ENCODE results near the gene OR1N2.
"Not testable (repeated sequence)": the region's sequence is repeated elsewhere in the genome, so short reads cannot be mapped to it uniquely, and the experiment has no call there.

Gene OR1N2

DNA sequence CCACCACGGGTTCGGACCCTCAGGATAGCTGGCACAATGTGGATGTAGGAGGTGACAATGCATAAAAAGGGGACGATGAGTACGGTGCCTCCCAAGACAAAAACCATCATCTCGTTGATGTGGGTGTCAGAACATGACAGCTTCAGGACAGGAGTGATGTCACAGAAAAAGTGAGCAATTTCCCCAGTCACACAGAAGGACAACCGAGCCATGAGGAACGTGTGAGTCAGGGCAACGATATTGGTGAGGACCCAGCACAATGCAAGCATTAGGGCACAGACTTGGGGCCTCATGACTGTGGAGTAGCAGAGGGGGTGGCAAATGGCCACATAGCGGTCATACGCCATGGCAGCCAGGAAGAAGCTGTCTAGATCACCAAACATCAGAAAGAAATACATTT, 26.3 kb upstream of the OR1N2 start:
- DNase-seq: no peak
- TF ChIP-seq, protein P1, sequence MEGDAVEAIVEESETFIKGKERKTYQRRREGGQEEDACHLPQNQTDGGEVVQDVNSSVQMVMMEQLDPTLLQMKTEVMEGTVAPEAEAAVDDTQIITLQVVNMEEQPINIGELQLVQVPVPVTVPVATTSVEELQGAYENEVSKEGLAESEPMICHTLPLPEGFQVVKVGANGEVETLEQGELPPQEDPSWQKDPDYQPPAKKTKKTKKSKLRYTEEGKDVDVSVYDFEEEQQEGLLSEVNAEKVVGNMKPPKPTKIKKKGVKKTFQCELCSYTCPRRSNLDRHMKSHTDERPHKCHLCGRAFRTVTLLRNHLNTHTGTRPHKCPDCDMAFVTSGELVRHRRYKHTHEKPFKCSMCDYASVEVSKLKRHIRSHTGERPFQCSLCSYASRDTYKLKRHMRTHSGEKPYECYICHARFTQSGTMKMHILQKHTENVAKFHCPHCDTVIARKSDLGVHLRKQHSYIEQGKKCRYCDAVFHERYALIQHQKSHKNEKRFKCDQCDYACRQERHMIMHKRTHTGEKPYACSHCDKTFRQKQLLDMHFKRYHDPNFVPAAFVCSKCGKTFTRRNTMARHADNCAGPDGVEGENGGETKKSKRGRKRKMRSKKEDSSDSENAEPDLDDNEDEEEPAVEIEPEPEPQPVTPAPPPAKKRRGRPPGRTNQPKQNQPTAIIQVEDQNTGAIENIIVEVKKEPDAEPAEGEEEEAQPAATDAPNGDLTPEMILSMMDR (IDR thresholded peaks at IDR 0.05): no peak
- Mint-ChIP-seq H3K36me3 (ENCODE audit: low read depth) (no peaks in the 10 kb centered on the region), H3K27me3 (ENCODE audit: low read depth, poor library complexity) (peaks cover 5% of the 10 kb centered on the region), H3K9me3 (peaks cover 57% of the 10 kb centered on the region), H3K4me1 (no peaks in the 10 kb centered on the region), H3K4me3 (no peak overlapping the region), H3K27ac (no peak overlapping the region)

DNA sequence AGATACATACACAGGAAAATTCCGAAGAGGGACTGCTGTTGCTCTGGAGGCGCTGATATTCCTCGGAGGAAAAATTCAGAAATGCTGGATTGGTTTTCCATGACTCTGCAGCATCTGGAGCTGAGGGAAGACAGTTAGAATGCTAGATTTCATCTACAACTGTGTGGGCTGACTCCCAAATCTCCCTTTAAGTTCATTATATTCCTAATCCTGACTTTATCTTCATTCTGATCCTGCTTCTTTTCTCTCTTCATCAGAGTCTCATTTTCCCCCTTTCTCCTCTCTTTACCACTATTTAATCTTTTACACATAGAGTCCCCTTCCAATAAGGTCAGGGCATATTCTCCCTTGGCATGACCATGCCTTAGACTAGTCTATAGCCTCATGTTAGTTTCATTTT, 25.7 kb upstream of the OR1N2 start, which contains the start of gene OR1N1:
OR1N1 (minus strand) TSS at position 101 of the 400 bp plus-strand sequence; CDS start at position 101, 0 bp downstream.
- Mint-ChIP-seq H3K4me1 (no peaks in the 10 kb centered on the region), H3K27ac (no peak within 1 kb of the TSS), H3K36me3 (ENCODE audit: low read depth) (no peaks in the 10 kb centered on the region), H3K9me3 (peaks cover 58% of the 10 kb centered on the region), H3K4me3 (no peak within 1 kb of the TSS), H3K27me3 (ENCODE audit: low read depth, poor library complexity) (peaks cover 5% of the 10 kb centered on the region)
- TF ChIP-seq, protein P1 (IDR thresholded peaks at IDR 0.05): no peak
- no peak for DNase-seq

DNA sequence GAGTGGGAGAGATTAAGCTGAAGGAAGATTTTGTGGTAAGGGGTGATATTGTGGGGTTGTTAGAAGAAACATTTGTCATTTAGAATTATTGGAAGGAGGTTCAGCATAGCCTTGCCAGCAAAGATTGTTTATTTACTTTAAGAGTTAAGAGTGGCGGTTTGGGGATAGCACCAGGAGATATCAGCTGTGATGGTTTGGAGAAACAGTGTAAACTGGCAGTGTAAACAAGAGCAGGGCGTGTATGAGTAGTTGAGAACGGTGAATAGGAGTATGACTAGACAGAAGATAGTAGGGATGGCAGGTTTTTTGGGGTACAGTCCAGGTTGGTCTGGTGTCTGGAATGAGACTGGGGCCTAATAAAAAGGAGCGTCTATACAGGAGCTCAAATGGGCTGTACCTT, 21.8 kb upstream of the OR1N2 start:
- H3K9me3 Mint-ChIP-seq: peaks cover 86% of the 10 kb centered on the region

DNA sequence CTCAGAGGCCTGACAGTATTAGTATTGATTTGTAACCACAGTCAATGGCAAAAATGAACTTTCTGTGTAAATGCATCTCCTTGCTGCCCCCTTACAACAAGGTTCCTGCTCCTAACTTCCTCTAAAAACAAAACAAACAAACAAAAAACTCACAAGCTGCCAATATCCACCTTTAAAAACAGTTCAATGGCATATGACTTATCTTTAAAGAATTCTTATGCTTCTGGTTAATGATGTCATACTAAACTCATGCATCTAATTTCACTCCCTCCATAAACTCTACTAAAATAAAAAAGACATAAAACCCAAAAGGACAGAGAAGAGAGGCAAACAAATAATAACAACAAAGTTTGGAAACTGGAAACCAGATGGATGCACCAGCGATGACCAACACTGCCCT, 16.8 kb upstream of the OR1N2 start:
- H3K4me3 Mint-ChIP-seq: no peak overlapping the region
- H3K27me3 Mint-ChIP-seq (ENCODE audit: low read depth, poor library complexity): peaks cover 18% of the 10 kb centered on the region
- no peak overlapping the region for H3K27ac Mint-ChIP-seq
- DNase-seq: no peak
- H3K36me3 Mint-ChIP-seq (ENCODE audit: low read depth): no peaks in the 10 kb centered on the region
- no peaks in the 10 kb centered on the region for H3K4me1 Mint-ChIP-seq
- TF ChIP-seq, protein P1 (IDR thresholded peaks at IDR 0.05): no peak
- H3K9me3 Mint-ChIP-seq: peaks cover 74% of the 10 kb centered on the region

More for the DNA sequence above, 21.8 kb upstream of the OR1N2 start:
- not testable (repeated sequence) for DNase-seq; H3K4me1 Mint-ChIP-seq; H3K4me3 Mint-ChIP-seq; H3K36me3 Mint-ChIP-seq (ENCODE audit: low read depth); H3K27ac Mint-ChIP-seq
- H3K27me3 Mint-ChIP-seq (ENCODE audit: low read depth, poor library complexity): peaks cover 24% of the 10 kb centered on the region

DNA sequence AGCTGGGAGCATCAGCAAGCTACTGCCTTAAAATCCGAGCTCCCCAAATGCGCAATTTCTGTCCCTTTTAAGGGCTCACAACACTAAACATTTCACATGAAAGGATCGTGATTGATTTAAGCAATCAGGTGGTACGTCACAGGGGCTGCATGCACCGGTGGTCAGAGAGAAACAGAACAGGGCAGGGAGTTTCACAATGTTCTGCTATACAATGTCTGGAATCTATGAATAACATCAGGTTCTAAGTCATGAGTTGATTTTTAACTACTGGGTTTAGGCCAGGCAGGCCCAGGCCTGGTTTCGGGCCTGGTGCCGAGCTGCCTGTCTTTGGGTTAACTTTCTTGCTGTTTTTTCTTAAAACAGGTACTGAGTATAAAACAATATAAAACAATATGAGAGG, 15.8 kb upstream of the OR1N2 start:
- H3K4me1 Mint-ChIP-seq; H3K36me3 Mint-ChIP-seq (ENCODE audit: low read depth); H3K27ac Mint-ChIP-seq; H3K4me3 Mint-ChIP-seq; DNase-seq: not testable (repeated sequence)
- Mint-ChIP-seq H3K9me3 (peaks cover 78% of the 10 kb centered on the region), H3K27me3 (ENCODE audit: low read depth, poor library complexity) (peaks cover 18% of the 10 kb centered on the region)

DNA sequence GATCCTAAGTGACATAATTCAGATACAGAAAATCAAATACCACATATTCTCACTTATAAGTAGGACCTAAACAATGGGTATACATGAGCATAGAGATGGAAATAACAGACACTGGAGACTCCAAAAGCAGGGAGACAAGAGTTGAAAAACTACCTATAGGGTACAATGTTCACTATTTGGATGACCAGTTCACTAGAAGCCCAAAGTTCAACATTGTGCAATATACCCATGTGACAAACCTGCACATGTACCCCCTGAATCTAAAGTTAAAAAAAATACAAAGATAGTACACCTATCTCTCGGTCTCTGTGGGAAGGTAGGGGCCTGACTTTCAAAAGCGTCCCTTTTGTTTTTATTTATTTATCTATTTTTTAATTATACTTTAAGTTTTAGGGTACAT, 14.2 kb upstream of the OR1N2 start:
- no peak for DNase-seq
- Mint-ChIP-seq H3K9me3 (peaks cover 62% of the 10 kb centered on the region), H3K36me3 (ENCODE audit: low read depth) (no peaks in the 10 kb centered on the region), H3K27ac (no peak overlapping the region), H3K27me3 (ENCODE audit: low read depth, poor library complexity) (peaks cover 14% of the 10 kb centered on the region), H3K4me3 (no peak overlapping the region), H3K4me1 (no peaks in the 10 kb centered on the region)
- TF ChIP-seq, protein P1 (IDR thresholded peaks at IDR 0.05): no peak

DNA sequence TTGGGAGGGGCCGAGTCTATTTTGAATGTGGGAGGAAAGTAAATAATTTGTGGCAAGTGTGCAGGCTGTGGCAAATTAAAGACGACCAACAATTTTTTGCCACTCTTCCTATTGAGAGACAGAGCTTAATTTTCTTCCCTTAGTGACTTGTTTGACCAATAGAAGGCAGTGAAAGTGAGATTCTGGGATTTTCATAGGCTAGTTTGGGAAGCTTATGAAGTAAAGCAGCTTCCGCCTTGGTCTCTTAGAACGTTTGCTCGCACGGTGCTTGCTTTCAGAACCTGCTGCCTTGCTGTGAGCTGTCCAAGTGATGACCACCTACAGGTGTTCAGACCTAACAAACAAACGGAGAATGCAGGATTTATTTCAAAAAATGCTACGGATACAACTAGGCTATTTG, 6.7 kb upstream of the OR1N2 start:
- H3K27ac Mint-ChIP-seq: no peak overlapping the region
- H3K36me3 Mint-ChIP-seq (ENCODE audit: low read depth): no peaks in the 10 kb centered on the region
- DNase-seq: no peak
- no peaks in the 10 kb centered on the region for H3K27me3 Mint-ChIP-seq (ENCODE audit: low read depth, poor library complexity)
- TF ChIP-seq, protein P1 (IDR thresholded peaks at IDR 0.05): no peak
- H3K4me1 Mint-ChIP-seq: no peaks in the 10 kb centered on the region
- peaks cover 35% of the 10 kb centered on the region for H3K9me3 Mint-ChIP-seq
- no peak overlapping the region for H3K4me3 Mint-ChIP-seq
